Dedifferentiated amniotic fluid mesenchymal stem cell (primary cell): ENCODE data around the gene ITGB2.

Experiments used
- DNase-seq: peaks from one replicate; pipeline ENCODE4 v3.0.0-alpha.2; 2016; ENCODE audit errors: extremely low spot score

Gene ITGB2

DNA sequence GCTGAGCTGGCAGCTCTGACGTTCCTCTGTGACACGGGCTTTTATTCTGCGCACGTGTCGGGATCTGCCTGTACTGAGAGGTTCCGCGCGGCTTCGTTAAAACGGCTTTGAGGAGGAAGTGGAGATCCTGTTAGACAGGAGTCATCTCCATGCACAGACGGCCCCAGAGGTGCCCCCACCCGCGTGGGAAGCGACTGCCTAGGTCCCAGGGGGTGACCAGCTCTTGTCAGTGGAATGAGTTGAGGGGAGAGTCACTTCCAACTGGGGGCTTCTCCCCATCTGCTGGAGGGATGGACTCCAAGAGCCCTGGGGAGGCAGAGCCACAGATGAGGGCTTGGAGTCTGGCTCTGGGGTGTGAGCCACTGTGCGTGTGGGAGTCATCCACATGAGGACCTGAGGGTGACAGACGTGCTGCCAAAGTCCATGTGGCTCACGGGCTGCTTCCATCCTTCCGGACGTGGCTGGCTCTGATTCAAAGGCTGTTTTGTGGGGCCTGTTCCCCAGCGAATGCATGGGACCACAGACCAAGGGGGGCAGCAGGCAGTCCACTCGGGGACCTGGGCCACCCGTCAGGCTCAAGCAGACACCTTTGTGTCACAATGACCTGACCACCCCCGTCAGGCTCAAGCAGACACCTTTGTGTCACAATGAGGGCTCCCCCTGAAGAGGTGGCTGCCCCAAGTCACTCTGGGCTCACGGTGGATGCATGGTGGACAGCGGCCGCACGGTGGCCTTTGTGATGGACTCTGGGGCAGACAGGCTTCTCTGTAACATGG lies 74.0 kb downstream of the ITGB2 start:
- no peak for DNase-seq

DNA sequence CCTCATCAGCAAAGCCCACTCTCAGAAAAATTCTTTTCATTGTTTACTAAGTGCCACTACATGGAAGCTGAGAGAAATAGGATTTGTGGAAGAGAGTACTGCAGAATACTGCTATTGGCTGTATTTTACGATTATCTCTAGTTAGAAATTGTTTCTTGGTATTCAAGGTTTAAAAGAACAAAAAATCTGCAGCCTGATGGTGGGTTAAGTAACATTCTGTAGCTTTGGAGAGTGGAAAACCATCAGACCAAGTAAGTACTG lies 74.5 kb downstream of the ITGB2 start:
- DNase-seq: no peak

GRCh38 chr21:44845418-44846223 lies 75.1 kb downstream of the ITGB2 start:
- DNase-seq: no peak

DNA sequence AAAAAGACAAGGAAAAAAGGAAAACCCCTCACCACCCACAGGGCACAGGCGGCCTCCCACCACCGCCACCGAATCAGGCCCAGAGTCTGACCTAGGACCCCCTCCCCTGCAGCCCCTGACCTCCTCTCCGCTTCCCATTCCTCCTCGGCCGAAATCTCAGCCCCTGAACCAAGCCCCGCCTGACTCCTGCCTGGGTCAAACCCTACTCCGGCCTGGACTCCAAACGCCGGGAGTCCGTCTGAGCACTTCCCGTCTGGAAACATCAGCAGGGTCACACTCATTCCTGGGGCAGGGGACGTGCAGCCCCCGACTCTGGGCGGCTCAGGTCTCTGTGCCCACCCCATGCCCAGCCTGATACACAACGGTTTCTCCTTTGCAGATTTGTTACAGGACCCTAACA lies 76.4 kb downstream of the ITGB2 start:
- DNase-seq: no peak

DNA sequence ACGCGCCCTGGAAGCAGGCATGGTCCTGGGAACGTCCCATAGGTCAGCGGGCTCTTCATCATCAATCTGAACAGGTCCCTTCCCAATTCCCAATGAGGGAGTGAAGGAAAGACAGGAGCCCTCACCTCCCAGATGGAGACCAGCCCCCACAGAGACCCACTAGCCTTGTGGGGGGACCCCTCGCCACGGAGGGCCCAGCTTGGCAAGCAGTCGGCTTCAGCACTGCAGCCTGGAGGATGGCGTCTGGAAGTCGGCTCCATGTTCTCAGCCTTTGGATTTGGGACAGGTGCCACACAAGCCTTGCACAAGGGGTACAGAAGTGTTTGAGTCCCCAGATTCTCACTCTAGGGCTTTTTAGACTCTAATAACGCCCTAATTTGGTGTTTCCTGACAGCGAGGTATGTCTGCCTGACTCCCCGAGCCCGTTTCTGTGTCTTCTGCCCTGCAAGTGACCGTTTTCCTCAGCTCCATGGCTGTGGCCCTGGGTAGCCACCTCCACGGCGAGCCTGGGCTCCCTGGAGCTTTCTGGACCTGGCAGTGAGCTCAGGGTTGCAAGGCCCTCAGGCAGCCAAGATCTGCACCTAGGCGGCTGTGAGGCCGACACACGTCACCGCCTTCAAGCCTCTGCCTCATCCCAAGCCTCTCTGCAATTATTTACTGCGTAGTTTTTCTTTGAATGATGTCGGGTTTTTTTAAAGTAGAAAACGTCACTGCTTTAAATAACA lies 77.8 kb downstream of the ITGB2 start:
- no peak for DNase-seq

DNA sequence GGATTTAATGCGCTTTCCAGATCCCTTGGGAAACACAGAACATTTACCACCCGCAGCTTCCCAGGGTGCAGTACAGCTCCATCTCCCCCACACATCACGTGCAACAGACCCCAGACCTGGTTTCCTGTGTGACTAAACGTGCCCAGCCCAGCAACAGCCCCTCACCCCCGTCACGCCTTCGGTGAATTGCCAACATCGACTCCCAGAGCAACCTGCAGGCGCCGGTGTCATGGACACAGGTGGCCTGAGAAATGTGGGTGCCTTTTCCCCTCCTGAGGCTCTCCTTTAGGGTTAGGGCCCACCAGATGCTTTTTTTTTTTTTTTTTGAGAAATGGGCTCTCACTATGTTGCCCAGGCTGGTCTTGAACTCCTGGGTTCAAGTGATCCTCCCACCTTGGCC lies 78.6 kb downstream of the ITGB2 start:
- no peak for DNase-seq

GRCh38 chr21:44840771-44841170 lies 79.9 kb downstream of the ITGB2 start:
- DNase-seq: no peak

DNA sequence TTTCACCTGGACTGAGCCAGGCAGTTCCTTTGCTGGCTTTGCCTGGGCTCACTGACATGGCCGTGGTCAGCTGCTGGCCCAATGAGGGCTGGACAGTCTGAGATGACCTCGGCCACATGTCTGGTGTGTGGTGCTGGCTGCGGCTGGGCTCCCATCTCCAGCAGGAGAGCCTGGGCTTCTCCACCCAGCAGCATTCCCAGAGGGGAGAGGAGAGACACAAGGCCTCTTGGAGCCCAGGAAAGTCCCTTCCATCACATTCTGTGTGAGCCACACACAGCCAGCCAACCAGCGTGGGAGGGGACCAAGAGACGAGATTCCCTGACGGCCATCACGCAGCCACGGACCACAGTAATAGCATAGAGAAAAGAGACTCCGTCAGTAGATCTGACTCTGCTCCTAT lies 81.7 kb downstream of the ITGB2 start:
- no peak for DNase-seq

GRCh38 chr21:44838039-44838895 lies 82.4 kb downstream of the ITGB2 start:
- DNase-seq: no peak

- no peak for DNase-seq
Measured at GRCh38 chr21:44837537-44837936, 83.2 kb downstream of the ITGB2 start.

DNA sequence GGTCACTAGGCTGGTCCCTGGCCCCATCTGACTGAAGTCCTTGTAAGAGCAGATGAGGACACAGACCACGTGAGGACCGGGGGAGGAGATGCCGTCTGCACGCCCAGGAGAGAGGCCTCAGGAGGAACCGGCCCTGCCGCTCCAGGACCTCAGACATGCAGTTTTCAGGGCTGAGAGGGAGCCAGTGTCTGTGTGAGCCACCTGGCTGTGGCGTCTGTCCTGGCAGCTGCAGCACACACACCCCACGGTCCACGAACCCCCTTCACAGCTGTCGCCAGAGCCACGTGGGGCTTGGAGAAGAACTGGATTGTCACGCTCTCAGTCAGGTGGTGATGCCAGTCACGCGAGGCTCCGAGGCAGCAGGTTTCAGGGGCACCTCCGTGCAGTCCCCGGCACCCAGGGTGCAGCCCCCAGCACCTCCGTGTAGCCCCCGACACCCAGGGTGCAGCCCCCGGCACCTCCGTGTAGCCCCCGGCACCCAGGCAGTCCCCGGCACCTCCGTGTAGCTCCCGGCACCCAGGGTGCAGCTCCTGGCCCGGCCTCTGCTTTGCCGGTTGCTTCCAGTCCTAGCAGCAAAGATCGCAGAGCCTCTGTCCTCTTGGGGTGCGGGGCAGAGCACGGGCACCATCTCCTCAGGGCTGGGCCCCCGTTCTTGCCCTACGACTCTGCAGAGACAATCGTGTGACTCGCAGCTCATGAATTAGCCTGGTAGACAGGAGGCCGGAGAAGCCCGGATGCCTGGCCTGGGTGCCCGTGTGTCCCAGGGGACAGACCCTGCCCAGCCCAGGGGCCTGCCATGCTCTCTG lies 83.8 kb downstream of the ITGB2 start:
- no peak for DNase-seq

DNA sequence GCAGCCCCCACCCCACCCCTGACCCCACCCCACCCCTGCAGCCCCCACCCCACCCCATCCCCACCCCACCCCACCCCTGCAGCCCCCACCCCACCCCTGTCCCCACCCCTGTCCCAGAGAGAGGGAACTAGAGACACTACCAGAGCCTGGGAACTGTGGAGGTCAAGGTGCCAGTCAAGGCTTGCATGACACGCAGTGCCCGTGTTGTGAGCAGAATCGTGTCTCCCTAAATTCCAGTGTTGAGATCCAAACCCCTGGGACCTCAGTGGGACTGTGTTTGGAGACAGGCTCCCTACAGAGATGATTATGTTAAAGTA lies 84.4 kb downstream of the ITGB2 start:
- DNase-seq: no peak
